ENCODE data around the gene OTOG.

The OTOG gene

GRCh38 chr11:17653611-17654010 lies 106.6 kb downstream of the OTOG start:
- no peak for DNase-seq

GRCh38 chr11:17655682-17656081 lies 108.6 kb downstream of the OTOG start:
- DNase-seq = no peak

DNA sequence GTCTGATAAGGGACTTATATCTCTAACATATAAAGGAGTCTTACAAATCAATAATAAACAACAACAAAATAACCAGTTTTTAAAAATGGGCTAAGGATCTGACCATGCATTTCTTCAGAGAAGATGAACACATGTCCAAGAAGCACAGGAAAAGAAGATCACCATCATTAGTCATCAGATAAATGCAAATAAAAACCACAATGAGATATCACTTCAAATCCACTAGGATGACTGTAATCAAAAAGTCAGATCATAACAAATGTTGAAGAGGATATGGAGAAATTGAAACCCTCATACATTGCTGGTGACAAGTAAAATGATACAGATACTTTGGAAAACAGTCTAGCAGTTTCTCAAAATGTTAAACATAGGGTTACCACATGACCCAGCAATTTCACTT lies 111.2 kb downstream of the OTOG start:
- no peak for DNase-seq

DNA sequence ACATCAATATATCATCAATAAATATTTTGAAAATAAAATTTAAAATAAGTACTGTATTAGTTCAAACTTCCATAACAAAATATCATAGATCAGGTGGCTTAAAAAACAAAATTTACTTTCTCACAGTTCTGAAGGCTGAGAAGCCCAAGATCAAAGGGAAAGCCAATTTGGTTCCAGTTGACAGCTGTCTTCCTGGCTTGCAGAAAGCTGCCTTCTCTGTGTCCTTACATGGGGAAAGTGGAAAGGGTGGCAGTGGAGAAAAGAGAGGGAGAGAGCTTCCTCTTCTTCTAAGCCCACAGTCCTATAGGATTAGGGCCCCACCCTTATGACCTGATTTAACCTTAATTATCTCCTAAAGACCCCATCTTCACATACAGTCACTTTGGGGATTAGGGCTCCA lies 121.1 kb downstream of the OTOG start:
- no peak for DNase-seq

- no peak for DNase-seq
Measured at GRCh38 chr11:17672469-17672868, 125.4 kb downstream of the OTOG start.

DNA sequence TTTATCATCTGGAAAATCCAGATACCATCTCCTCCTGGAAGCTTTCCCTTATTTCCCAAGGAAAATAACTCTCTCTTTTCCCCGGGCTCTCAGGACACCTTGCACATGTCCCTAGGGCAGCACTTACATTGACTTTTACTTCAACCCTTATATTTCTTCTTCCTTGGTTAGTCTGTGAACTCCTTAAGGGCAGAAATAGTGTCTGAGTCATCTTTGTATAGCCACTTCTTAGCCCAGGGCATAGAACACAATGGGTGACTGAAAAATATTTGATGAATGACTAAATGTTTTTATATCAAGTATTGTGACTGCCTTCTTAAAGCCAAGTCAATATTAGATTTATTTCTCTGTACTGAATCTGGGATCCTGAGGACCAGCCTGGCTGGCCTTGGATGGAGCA lies 126.9 kb downstream of the OTOG start:
- no peak for DNase-seq

DNA sequence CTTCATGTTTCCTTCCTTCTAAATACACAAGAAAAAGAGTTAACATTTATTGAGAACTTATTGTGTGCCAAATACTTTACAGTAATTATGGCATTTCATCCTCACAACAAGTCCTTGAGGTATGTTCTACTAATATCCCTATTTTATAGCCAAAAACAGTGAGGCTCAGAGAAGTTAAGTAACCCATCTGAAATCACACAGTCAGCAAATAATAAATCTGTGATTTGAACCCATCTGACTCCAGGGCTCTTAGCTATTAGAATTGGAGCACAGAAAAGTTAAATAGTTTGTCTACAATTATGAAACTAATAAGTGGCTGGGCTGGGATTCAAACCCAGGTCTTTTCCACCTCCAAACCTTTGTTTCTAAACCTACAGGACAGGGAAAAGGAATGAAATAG lies 135.8 kb downstream of the OTOG start:
- no peak for DNase-seq

- peak; percentile 15 for DNase-seq
Measured at GRCh38 chr11:17683377-17684161, 136.5 kb downstream of the OTOG start.

- DNase-seq = no peak
Measured at GRCh38 chr11:17684550-17684949, 137.5 kb downstream of the OTOG start.

GRCh38 chr11:17686231-17686980 lies 139.3 kb downstream of the OTOG start:
- DNase-seq = no peak

DNA sequence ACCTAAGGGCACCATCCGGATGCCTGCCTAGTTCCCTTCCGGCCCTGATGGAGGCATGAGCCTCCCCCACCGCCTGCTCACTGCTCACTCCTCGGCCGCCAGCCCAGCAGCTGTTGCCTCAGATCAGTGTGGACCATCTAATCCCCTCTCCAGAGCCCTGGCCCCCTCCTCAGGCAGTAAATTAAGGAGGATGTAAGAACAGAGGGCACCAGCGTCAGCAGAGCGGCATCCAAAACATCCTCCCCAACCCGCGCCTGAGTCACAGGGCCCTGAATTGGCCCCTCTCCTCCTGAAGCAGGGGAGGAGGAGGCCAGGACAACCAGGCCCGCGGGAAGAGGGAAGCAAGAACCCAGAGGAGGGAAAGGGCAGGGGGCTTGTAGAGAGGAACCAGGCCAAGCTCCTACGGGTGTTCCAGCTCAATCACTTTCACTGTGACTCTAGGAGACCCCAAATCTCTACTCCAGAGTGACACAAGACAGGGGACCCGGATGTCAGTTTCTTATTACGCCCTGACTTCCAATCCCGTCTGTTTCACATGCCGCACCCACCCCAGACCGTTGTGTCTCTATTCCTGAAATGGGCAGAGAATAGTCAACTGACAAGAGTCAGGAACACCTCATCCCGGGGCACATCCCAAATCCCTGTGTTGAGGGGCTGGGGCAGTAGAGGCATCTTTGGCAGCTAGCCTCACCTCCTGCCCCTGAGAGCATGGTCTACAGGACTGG lies 141.0 kb downstream of the OTOG start:
- DNase-seq = no peak

DNA sequence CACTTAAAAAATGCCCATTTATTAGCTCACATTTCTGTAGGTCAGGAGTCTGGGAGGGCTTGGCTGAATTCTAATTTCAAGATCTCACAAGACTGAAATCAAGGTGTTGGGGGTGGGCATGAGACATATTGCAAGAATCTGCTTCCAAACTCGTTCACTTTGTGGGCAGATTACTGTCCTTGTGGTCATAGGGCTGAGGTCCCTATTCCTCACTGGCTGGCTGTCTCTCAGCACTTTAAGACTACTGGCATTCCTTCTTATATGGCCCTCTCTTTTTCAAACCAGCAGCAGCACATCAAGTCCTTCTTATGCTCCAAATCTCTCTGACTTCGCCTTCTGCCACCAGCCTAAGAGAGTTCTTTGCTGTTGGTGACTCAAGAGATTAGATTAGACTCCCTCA lies 144.5 kb downstream of the OTOG start:
- DNase-seq = no peak

GRCh38 chr11:17691976-17692375 lies 144.9 kb downstream of the OTOG start:
- DNase-seq = no peak

GRCh38 chr11:17692931-17693330 lies 145.9 kb downstream of the OTOG start:
- DNase-seq = no peak

GRCh38 chr11:17693531-17693930 lies 146.5 kb downstream of the OTOG start:
- DNase-seq = no peak

- no peak for DNase-seq
Measured at GRCh38 chr11:17694494-17695110, 147.5 kb downstream of the OTOG start.

- no peak for DNase-seq
Measured at GRCh38 chr11:17695454-17696441, 148.7 kb downstream of the OTOG start.

- no peak for DNase-seq
Measured at GRCh38 chr11:17696741-17697140, 149.7 kb downstream of the OTOG start.

Measured in fibroblast of skin of scalp (primary cell).